HCT116 (cell line): Measurements from ENCODE around the gene HRNR. TPM values are rescaled to one million over a fixed set of nuclear protein-coding genes. Genes with fewer than 3 reads are reported as not detected.

ENCODE experiments used
- ATAC-seq: fragments of 200-7000 bp; cut with Tn5 transposase; 2 replicates; pipeline ENCODE4 v1.9.1; 2020; ENCODE audit warnings: mild to moderate bottlenecking, moderate library complexity
- BruUV-seq: library from RNA; stranded (reverse); fragments of 400-500 nt; replicated peaks from 2 replicates; lab custom pipeline; 2021; lab: Mats Ljungman, UMichigan
- CTCF ChIA-PET: fragments of 300-600 bp; sonication (Branson Sonifier 250); formaldehyde crosslinking; loops from one replicate; lab custom pipeline; 2021; ENCODE audit warnings: antibody characterized with exemption; lab: Charles Lee
- POLR2A ChIA-PET: fragments of 300-600, 350-600 bp; sonication (Branson Sonifier 250); formaldehyde crosslinking; loops from one replicate; lab custom pipeline; 2021; ENCODE audit warnings: antibody characterized with exemption; lab: Charles Lee
- RAD21 ChIA-PET, 2 experiments: fragments of 300-600 bp; sonication (Branson Sonifier 250); formaldehyde crosslinking; loops; one replicate each; lab custom pipeline; 2023; ENCODE audit warnings: low total read pairs in 2 of 2; ENCODE audit not compliant: uncharacterized antibody in 2 of 2, unreplicated experiment in 2 of 2, low non-redundant PET in 1 of 2; lab: Charles Lee
- DNase-seq: peaks from one replicate; pipeline ENCODE4 v3.0.0-alpha.2; 2010; ENCODE audit warnings: low read depth, low spot score
- H2AFZ ChIP-seq: fragments of 200-600 bp; shearing (Covaris generic), sonication (generic); 2 replicates; pipeline ENCODE4 v1.6.1; 2017; ENCODE audit warnings: low read depth, mixed run types, mixed read lengths, antibody characterized with exemption, low read length; ENCODE audit not compliant: poor library complexity, severe bottlenecking
- H3K27ac ChIP-seq: 2 replicates; pipeline ENCODE4 v1.5.1; 2012; ENCODE audit warnings: low read depth, low read length
- H3K27me3 ChIP-seq: fragments of 200-600 bp; sonication (generic); 2 replicates; pipeline ENCODE4 v1.6.1; 2016; ENCODE audit warnings: mixed run types, low read length, mixed read lengths; ENCODE audit not compliant: insufficient read depth
- H3K36me3 ChIP-seq, 2 experiments: fragments of 200-500 bp in 1 of 2; fragments of 200-600 bp in 1 of 2; sonication (Bioruptor generic) in 1 of 2; sonication (generic) in 1 of 2; 2 replicates each; pipeline versions ENCODE4 v1.5.1 to v1.6.1; 2014 to 2016; ENCODE audit warnings: low read length in 2 of 2, inconsistent platforms in 1 of 2, mixed read lengths in 1 of 2, mixed run types in 1 of 2; ENCODE audit not compliant: insufficient read depth in 2 of 2, control insufficient read depth in 1 of 2
- H3K4me1 ChIP-seq, 2 experiments: fragments of 200-600 bp in 1 of 2; sonication (generic) in 1 of 2; 2 replicates each; pipeline versions ENCODE4 v1.5.1 to v1.6.1; 2012 to 2017; ENCODE audit warnings: low read length in 2 of 2, inconsistent platforms in 1 of 2, mild to moderate bottlenecking in 1 of 2, mixed read lengths in 1 of 2, mixed run types in 1 of 2, moderate library complexity in 1 of 2; ENCODE audit not compliant: insufficient read depth in 2 of 2, control insufficient read depth in 1 of 2
- H3K4me2 ChIP-seq: fragments of 200-600 bp; sonication (generic); 2 replicates; pipeline ENCODE4 v1.6.1; 2017; ENCODE audit warnings: mixed run types, low read length, mixed read lengths
- H3K4me3 ChIP-seq, 2 experiments: fragments of 200-600 bp in 1 of 2; sonication (generic) in 1 of 2; replicated peaks in 1 of 2; 2 replicates each; pipeline ENCODE4 v1.5.1; 2011 to 2016; ENCODE audit warnings: low read length in 2 of 2, control low read depth in 1 of 2, low read depth in 1 of 2, mild to moderate bottlenecking in 1 of 2, mixed read lengths in 1 of 2, mixed run types in 1 of 2
- H3K79me2 ChIP-seq: fragments of 200-600 bp; sonication (generic); 2 replicates; pipeline ENCODE4 v1.6.1; 2017; ENCODE audit warnings: mild to moderate bottlenecking, mixed run types, low read length, moderate library complexity, mixed read lengths; ENCODE audit not compliant: insufficient read depth
- H3K9ac ChIP-seq: fragments of 200-600 bp; sonication (generic); 2 replicates; pipeline ENCODE4 v1.6.1; 2016; ENCODE audit warnings: low read length, mixed read lengths
- H3K9me2 ChIP-seq: fragments of 200-600 bp; sonication (generic), shearing (Covaris generic); 2 replicates; pipeline ENCODE4 v1.6.1; 2017; ENCODE audit warnings: mixed run types, mild to moderate bottlenecking, moderate library complexity; ENCODE audit not compliant: insufficient read depth
- H3K9me3 ChIP-seq, 2 experiments: fragments of 200-500 bp in 1 of 2; fragments of 200-600 bp in 1 of 2; sonication (Bioruptor generic) in 1 of 2; sonication (generic) in 1 of 2; 2 replicates each; pipeline ENCODE4 v1.6.1; 2014 to 2017; ENCODE audit warnings: low read length in 2 of 2, mixed read lengths in 2 of 2, inconsistent platforms in 1 of 2, low read depth in 1 of 2, mild to moderate bottlenecking in 1 of 2, mixed run types in 1 of 2, moderate library complexity in 1 of 2; ENCODE audit not compliant: control insufficient read depth in 1 of 2, insufficient read depth in 1 of 2
- H4K20me1 ChIP-seq: fragments of 200-600 bp; sonication (generic), shearing (Covaris generic); 2 replicates; pipeline ENCODE4 v1.6.1; 2017; ENCODE audit warnings: mixed run types, mild to moderate bottlenecking, moderate library complexity; ENCODE audit not compliant: insufficient read depth
- ATF3 ChIP-seq: IDR thresholded peaks from 2 replicates; pipeline ENCODE4 v1.6.1; 2012
- CBX3 ChIP-seq: IDR thresholded peaks from 2 replicates; pipeline ENCODE4 v1.6.1; 2012; ENCODE audit warnings: low read depth
- CEBPB ChIP-seq: IDR thresholded peaks from 2 replicates; pipeline ENCODE4 v1.6.1; 2012; ENCODE audit warnings: low read depth
- CTCF ChIP-seq, 3 experiments: fragments of 200-600 bp in 1 of 3; sonication (generic) in 1 of 3; IDR thresholded peaks in 2 of 3; conservative IDR thresholded peaks in 1 of 3; 2 replicates each; pipeline ENCODE4 v1.5.1; 2012 to 2017; ENCODE audit warnings: low read depth in 2 of 3, low read length in 2 of 3, antibody characterized with exemption in 1 of 3, borderline replicate concordance in 1 of 3, control low read depth in 1 of 3, mild to moderate bottlenecking in 1 of 3, mixed read lengths in 1 of 3, mixed run types in 1 of 3, moderate library complexity in 1 of 3; ENCODE audit not compliant: insufficient read depth in 1 of 3
- EGR1 ChIP-seq: IDR thresholded peaks from 2 replicates; pipeline ENCODE4 v1.6.1; 2012; ENCODE audit warnings: low read depth
- ELF1 ChIP-seq: IDR thresholded peaks from 2 replicates; pipeline ENCODE4 v1.6.1; 2012; ENCODE audit warnings: low read depth, borderline replicate concordance
- EZH2 ChIP-seq: fragments of 200-600 bp; sonication (generic); IDR thresholded peaks from 2 replicates; pipeline ENCODE4 v1.6.1; 2017; ENCODE audit warnings: antibody characterized with exemption, mixed run types
- FOSL1 ChIP-seq: IDR thresholded peaks from 2 replicates; pipeline ENCODE4 v1.6.1; 2012; ENCODE audit warnings: low read depth
- JUND ChIP-seq: IDR thresholded peaks from 2 replicates; pipeline ENCODE4 v1.6.1; 2012
- POLR2A ChIP-seq: IDR thresholded peaks from 2 replicates; pipeline ENCODE4 v1.7.0; 2011; ENCODE audit warnings: borderline replicate concordance; ENCODE audit not compliant: insufficient read depth, insufficient read length; ENCODE audit errors: extremely low read depth
- POLR2AphosphoS5 ChIP-seq: IDR thresholded peaks from 2 replicates; pipeline ENCODE4 v1.6.1; 2011; ENCODE audit warnings: mild to moderate bottlenecking, low read depth, low read length, moderate library complexity
- RAD21 ChIP-seq: IDR thresholded peaks from 2 replicates; pipeline ENCODE4 v1.6.1; 2012; ENCODE audit warnings: low read depth, mild to moderate bottlenecking
- REST ChIP-seq: IDR thresholded peaks from 2 replicates; pipeline ENCODE4 v1.6.1; 2012; ENCODE audit warnings: low read depth
- SIN3A ChIP-seq: IDR thresholded peaks from 2 replicates; pipeline ENCODE4 v1.6.1; 2012; ENCODE audit warnings: low read depth
- SP1 ChIP-seq: IDR thresholded peaks from 2 replicates; pipeline ENCODE4 v1.6.1; 2012; ENCODE audit warnings: low read depth
- SRF ChIP-seq: IDR thresholded peaks from 2 replicates; pipeline ENCODE4 v1.6.1; 2012; ENCODE audit warnings: low read depth
- YY1 ChIP-seq: IDR thresholded peaks from 2 replicates; pipeline ENCODE4 v1.6.1; 2011; ENCODE audit warnings: low read length, low read depth, moderate library complexity, mild to moderate bottlenecking; ENCODE audit not compliant: insufficient replicate concordance; ENCODE audit errors: extremely low read depth
- ZBTB33 ChIP-seq: IDR thresholded peaks from 2 replicates; pipeline ENCODE4 v1.6.1; 2011; ENCODE audit warnings: mild to moderate bottlenecking, low read length, moderate library complexity; ENCODE audit not compliant: insufficient replicate concordance; ENCODE audit errors: extremely low read depth
- ZFX ChIP-seq: fragments of 450-650 bp; IDR thresholded peaks from 2 replicates; pipeline ENCODE4 v1.6.1; 2017
- ZNF274 ChIP-seq: fragments of 200-500 bp; sonication (Bioruptor generic); IDR thresholded peaks from 2 replicates; pipeline ENCODE4 v1.6.1; 2014; ENCODE audit warnings: mild to moderate bottlenecking, low read depth, low read length, inconsistent platforms
- intact Hi-C: fragments of 100-400 bp; cut with micrococcal nuclease; formaldehyde crosslinking; loops from 2 replicates; pipeline ENCODE4 v1.10.0; 2022
- total RNA-seq: library from RNA; stranded (reverse); gene quantifications from one replicate; pipeline ENCODE4 v1.2.1, GENCODE V29; 2021; ENCODE audit not compliant: unreplicated experiment

HRNR gene
- total RNA-seq, 1 experiment from 2014 or later, result not detected

- no peaks in the 10 kb centered on the region for H3K79me2 ChIP-seq
- ChIA-PET CTCF (interaction anchor here (1.1 to 2.6 kb wide), 3 partner anchors 155 to 267 kb away, joined by 4 to 18 read pairs (median 4); no protein-coding TSS in a partner anchor), RAD21 (interaction anchor here in 1 of 2 experiments (1.2 kb wide), 1 partner anchor 266 kb away, joined by 3 read pairs; no protein-coding TSS in a partner anchor), POLR2A (no interaction called here)
- H4K20me1 ChIP-seq, result no peaks in the 10 kb centered on the region
- no peak for TF ChIP-seq EGR1
- no peak for TF ChIP-seq SRF
- TF ChIP-seq CBX3, result no peak
- TF ChIP-seq SIN3A, result no peak
- TF ChIP-seq REST, result no peak
- TF ChIP-seq EZH2, result no peak
- no peak for TF ChIP-seq POLR2AphosphoS5
- no peak for TF ChIP-seq CEBPB
- no peak for TF ChIP-seq SP1
- TF ChIP-seq RAD21, result no peak
- no peak for TF ChIP-seq CTCF (IDR thresholded peaks at IDR 0.05 in 2 of 3, conservative IDR thresholded peaks at IDR 0.05 in 1 of 3; ENCODE audit: borderline replicate concordance in 1 of 3, insufficient read depth in 1 of 3, low read depth in 2 of 3, low read length in 2 of 3)
- TF ChIP-seq JUND, result no peak
- no peak for TF ChIP-seq POLR2A
- no peak for TF ChIP-seq ZFX
- no peak for TF ChIP-seq YY1
- TF ChIP-seq ELF1, result no peak
- no peak for TF ChIP-seq ZBTB33
- TF ChIP-seq ZNF274, result no peak
- no peak for TF ChIP-seq FOSL1
- no peak for TF ChIP-seq ATF3
- intact Hi-C loops, result loop anchor here (2.0 kb wide), 2 partner anchors 155 to 341 kb away; no protein-coding TSS in a partner anchor
- H3K4me2 ChIP-seq, result no peak overlapping the region
- ATAC-seq (no peak), DNase-seq (no peak)
- H3K9me3 ChIP-seq, result no peaks in the 10 kb centered on the region
- no peaks in the 10 kb centered on the region for H3K9me2 ChIP-seq
- no peaks in the 10 kb centered on the region for H3K4me1 ChIP-seq
- H3K9ac ChIP-seq, result no peak overlapping the region
- no peak overlapping the region for H3K27ac ChIP-seq
- H3K27me3 ChIP-seq, result peaks cover 6% of the 10 kb centered on the region; the same call in 1 of the 2 replicates
- H3K4me3 ChIP-seq, result no peak overlapping the region
- no peaks in the 10 kb centered on the region for H3K36me3 ChIP-seq
- BruUV-seq, result no TSS peak
- H2AFZ ChIP-seq, result no peak overlapping the region
These were observed 32.3 kb downstream of the HRNR start for GRCh38 chr1:152191711-152192110.
